IPS-20b (cell line): ENCODE data around the gene PTPRN2.
A peak's percentile ranks its signal among the peaks of the same experiment; 100 is the strongest.
"Not testable (repeated sequence)": the region's sequence is repeated elsewhere in the genome, so short reads cannot be mapped to it uniquely, and the experiment has no call there.

Experiments
- H3K27ac ChIP-seq: one replicate; pipeline ENCODE4 v1.5.1; 2013; ENCODE audit warnings: low read length
- H3K27me3 ChIP-seq: 2 replicates; pipeline ENCODE4 v1.6.1; 2013; ENCODE audit warnings: mild to moderate bottlenecking, low read length, inconsistent platforms; ENCODE audit not compliant: insufficient read depth
- H3K36me3 ChIP-seq: 2 replicates; pipeline ENCODE4 v1.6.1; 2013; ENCODE audit warnings: low read depth, mild to moderate bottlenecking, inconsistent platforms, low read length, moderate library complexity; ENCODE audit not compliant: insufficient read depth
- H3K4me1 ChIP-seq: 2 replicates; pipeline ENCODE4 v1.6.1; 2013; ENCODE audit warnings: mild to moderate bottlenecking, control low read depth, inconsistent platforms, low read length, moderate library complexity; ENCODE audit not compliant: insufficient read depth
- H3K4me3 ChIP-seq: 2 replicates; pipeline ENCODE4 v1.5.1; 2013; ENCODE audit warnings: mild to moderate bottlenecking, low read length, inconsistent platforms
- H3K9ac ChIP-seq: 2 replicates; pipeline ENCODE4 v1.6.1; 2013; ENCODE audit warnings: low read depth, mild to moderate bottlenecking, inconsistent platforms, low read length, moderate library complexity
- H3K9me3 ChIP-seq: 2 replicates; pipeline ENCODE4 v1.6.1; 2013; ENCODE audit warnings: mild to moderate bottlenecking, low read depth, low read length, inconsistent platforms; ENCODE audit not compliant: insufficient read depth

PTPRN2 gene

GRCh38 chr7:158424011-158424410 is 163.6 kb downstream of the PTPRN2 start:
- Histone ChIP-seq H3K27me3 (no peaks in the 10 kb centered on the region), H3K4me3 (no peak overlapping the region), H3K4me1 (no peaks in the 10 kb centered on the region), H3K9me3 (peaks cover 22% of the 10 kb centered on the region), H3K36me3 (no peaks in the 10 kb centered on the region), H3K9ac (no peak overlapping the region), H3K27ac (no peak overlapping the region)

GRCh38 chr7:158422887-158423560 is 164.6 kb downstream of the PTPRN2 start:
- Histone ChIP-seq H3K27ac (no peak overlapping the region), H3K36me3 (no peaks in the 10 kb centered on the region), H3K4me3 (no peak overlapping the region), H3K9me3 (peaks cover 32% of the 10 kb centered on the region), H3K9ac (no peak overlapping the region), H3K4me1 (no peaks in the 10 kb centered on the region), H3K27me3 (no peaks in the 10 kb centered on the region)

GRCh38 chr7:158422196-158422886 is 165.3 kb downstream of the PTPRN2 start:
- H3K27ac ChIP-seq, result no peak overlapping the region
- H3K4me3 ChIP-seq, result no peak overlapping the region
- H3K27me3 ChIP-seq, result no peaks in the 10 kb centered on the region

GRCh38 chr7:158421361-158421760 is 166.3 kb downstream of the PTPRN2 start:
- Histone ChIP-seq H3K4me3 (no peak overlapping the region), H3K27me3 (no peaks in the 10 kb centered on the region), H3K36me3 (no peaks in the 10 kb centered on the region), H3K27ac (no peak overlapping the region), H3K9me3 (peaks cover 41% of the 10 kb centered on the region), H3K4me1 (no peaks in the 10 kb centered on the region), H3K9ac (no peak overlapping the region)

More at GRCh38 chr7:158422196-158422886, 165.3 kb downstream of the PTPRN2 start:
- H3K4me1 ChIP-seq, result no peaks in the 10 kb centered on the region
- H3K9me3 ChIP-seq, result peaks cover 37% of the 10 kb centered on the region
- H3K9ac ChIP-seq, result no peak overlapping the region
- no peaks in the 10 kb centered on the region for H3K36me3 ChIP-seq

- no peak overlapping the region for H3K27ac ChIP-seq
- peaks cover 41% of the 10 kb centered on the region for H3K9me3 ChIP-seq
- H3K4me1 ChIP-seq, result no peaks in the 10 kb centered on the region
- no peak overlapping the region for H3K9ac ChIP-seq
- no peaks in the 10 kb centered on the region for H3K36me3 ChIP-seq
- no peak overlapping the region for H3K4me3 ChIP-seq
- no peaks in the 10 kb centered on the region for H3K27me3 ChIP-seq
Measured at GRCh38 chr7:158420591-158421340, 166.9 kb downstream of the PTPRN2 start.

- Histone ChIP-seq H3K9ac (no peak overlapping the region), H3K36me3 (no peaks in the 10 kb centered on the region), H3K4me3 (no peak overlapping the region; the same call in 1 of the 2 replicates), H3K4me1 (no peaks in the 10 kb centered on the region), H3K9me3 (peaks cover 41% of the 10 kb centered on the region), H3K27ac (no peak overlapping the region), H3K27me3 (no peaks in the 10 kb centered on the region)
Measured at GRCh38 chr7:158419238-158419785, 168.3 kb downstream of the PTPRN2 start.

- H3K36me3 ChIP-seq, H3K4me1 ChIP-seq, H3K9ac ChIP-seq, H3K27ac ChIP-seq, H3K27me3 ChIP-seq: not testable (repeated sequence)
- H3K4me3 ChIP-seq, result 0 out of 2 replicates have a peak overlapping the region, but pooled peaks have one; percentile 3
- peaks cover 41% of the 10 kb centered on the region for H3K9me3 ChIP-seq
Measured at GRCh38 chr7:158418395-158418794, 169.2 kb downstream of the PTPRN2 start.

GRCh38 chr7:158416283-158416933 is 171.2 kb downstream of the PTPRN2 start:
- H3K27me3 ChIP-seq, result no peaks in the 10 kb centered on the region

GRCh38 chr7:158415316-158415715 is 172.3 kb downstream of the PTPRN2 start:
- no peak overlapping the region for H3K4me3 ChIP-seq
- peaks cover 34% of the 10 kb centered on the region for H3K9me3 ChIP-seq
- H3K9ac ChIP-seq, result no peak overlapping the region
- no peak overlapping the region for H3K27ac ChIP-seq
- no peaks in the 10 kb centered on the region for H3K36me3 ChIP-seq
- H3K27me3 ChIP-seq, result no peaks in the 10 kb centered on the region
- no peaks in the 10 kb centered on the region for H3K4me1 ChIP-seq

More at GRCh38 chr7:158416283-158416933, 171.2 kb downstream of the PTPRN2 start:
- no peaks in the 10 kb centered on the region for H3K4me1 ChIP-seq
- H3K27ac ChIP-seq, result no peak overlapping the region
- H3K4me3 ChIP-seq, result no peak overlapping the region
- H3K36me3 ChIP-seq, result no peaks in the 10 kb centered on the region
- no peak overlapping the region for H3K9ac ChIP-seq
- H3K9me3 ChIP-seq, result peaks cover 41% of the 10 kb centered on the region

- no peaks in the 10 kb centered on the region for H3K4me1 ChIP-seq
- no peak overlapping the region for H3K4me3 ChIP-seq
- no peaks in the 10 kb centered on the region for H3K27me3 ChIP-seq
- H3K27ac ChIP-seq, result no peak overlapping the region
- H3K9ac ChIP-seq, result no peak overlapping the region
- H3K36me3 ChIP-seq, result no peaks in the 10 kb centered on the region
- peaks cover 27% of the 10 kb centered on the region for H3K9me3 ChIP-seq
Measured at GRCh38 chr7:158414486-158414961, 173.1 kb downstream of the PTPRN2 start.

- H3K36me3 ChIP-seq, result no peaks in the 10 kb centered on the region
- H3K9ac ChIP-seq, result no peak overlapping the region
- no peak overlapping the region for H3K27ac ChIP-seq
- no peaks in the 10 kb centered on the region for H3K4me1 ChIP-seq
- H3K4me3 ChIP-seq, result no peak overlapping the region
- H3K9me3 ChIP-seq, result peaks cover 23% of the 10 kb centered on the region
- no peaks in the 10 kb centered on the region for H3K27me3 ChIP-seq
Measured at GRCh38 chr7:158414002-158414401, 173.6 kb downstream of the PTPRN2 start.
